B cell (primary cell): ENCODE data around the gene MRPL20. TPM values are rescaled to one million over a fixed set of nuclear protein-coding genes. Genes with fewer than 3 reads are reported as not detected.

Source experiments
- ATAC-seq: fragments of 200-7000 bp; cut with Tn5 transposase; one replicate; pipeline ENCODE4 v1.10.0; 2021; ENCODE audit warnings: low read depth, mild to moderate bottlenecking, moderate number of reproducible peaks, moderate library complexity
- CTCF ChIA-PET: fragments of 350-600 bp; sonication (Branson Sonifier 250); formaldehyde crosslinking; loops from one replicate; lab custom pipeline; 2021; ENCODE audit warnings: antibody characterized with exemption, inconsistent platforms; lab: Charles Lee
- POLR2A ChIA-PET: fragments of 350-600 bp; sonication (Branson Sonifier 250); formaldehyde crosslinking; loops from one replicate; lab custom pipeline; 2021; ENCODE audit warnings: antibody characterized with exemption; lab: Charles Lee
- DNase-seq: peaks from one replicate; pipeline ENCODE4 v3.0.0; 2013
- H2AFZ ChIP-seq: 2 replicates; pipeline ENCODE4 v1.6.1; 2012; ENCODE audit warnings: mild to moderate bottlenecking, low read depth, low read length; ENCODE audit not compliant: insufficient read depth, poor library complexity, severe bottlenecking
- H3K27ac ChIP-seq, 2 donors: 1 replicate in 1 of 2; 2 replicates in 1 of 2; pipeline ENCODE4 v1.5.1; 2012 to 2013; ENCODE audit warnings: low read length in 2 of 2, mild to moderate bottlenecking in 2 of 2, moderate library complexity in 1 of 2
- H3K27me3 ChIP-seq, 4 experiments: fragments of 200-600 bp in 1 of 4; sonication (generic) in 1 of 4; replicated peaks in 1 of 4; 1 replicate in 2 of 4; 2 replicates in 2 of 4; pipeline versions ENCODE4 v1.6.1 to v1.7.0; 2013 to 2016; ENCODE audit warnings: low read length in 3 of 4, mild to moderate bottlenecking in 2 of 4, mixed read lengths in 1 of 4, moderate library complexity in 1 of 4; ENCODE audit not compliant: insufficient read depth in 4 of 4, control insufficient read depth in 3 of 4; ENCODE audit errors: control extremely low read depth in 1 of 4
- H3K36me3 ChIP-seq, 2 experiments: replicated peaks in 1 of 2; 1 replicate in 1 of 2; 2 replicates in 1 of 2; pipeline versions ENCODE4 v1.6.1 to v1.7.1; 2013; ENCODE audit warnings: low read length in 1 of 2; ENCODE audit not compliant: insufficient read depth in 2 of 2, control insufficient read depth in 1 of 2; ENCODE audit errors: control extremely low read depth in 1 of 2, extremely low read depth in 1 of 2
- H3K4me1 ChIP-seq, 2 donors: fragments of 200-600 bp in 1 of 2; sonication (generic) in 1 of 2; 1 replicate in 1 of 2; 2 replicates in 1 of 2; pipeline versions ENCODE4 v1.5.1 to v1.6.1; 2013 to 2017; ENCODE audit warnings: low read length in 2 of 2; ENCODE audit not compliant: control insufficient read depth in 2 of 2, insufficient read depth in 2 of 2
- H3K4me2 ChIP-seq: replicated peaks from 2 replicates; pipeline ENCODE3; 2012; ENCODE audit warnings: mild to moderate bottlenecking, low read depth, low read length; ENCODE audit not compliant: poor library complexity, severe bottlenecking
- H3K4me3 ChIP-seq, 5 experiments: fragments of 200-600 bp in 1 of 5; sonication (generic) in 1 of 5; 1 replicate in 3 of 5; 2 replicates in 2 of 5; pipeline versions ENCODE4 v1.5.1 to v1.7.0; 2011 to 2016; ENCODE audit warnings: low read length in 4 of 5, mild to moderate bottlenecking in 4 of 5, low read depth in 2 of 5, control low read depth in 1 of 5, moderate library complexity in 1 of 5; ENCODE audit not compliant: insufficient read depth in 1 of 5; ENCODE audit errors: control extremely low read depth in 1 of 5, extremely low read depth in 1 of 5
- H3K79me2 ChIP-seq: fragments of 200-600 bp; sonication (generic); one replicate; pipeline ENCODE4 v1.6.0; 2016; ENCODE audit warnings: low read length; ENCODE audit not compliant: control insufficient read depth, insufficient read depth
- H3K9ac ChIP-seq: fragments of 200-600 bp; sonication (generic); 2 replicates; pipeline ENCODE4 v1.6.1; 2017; ENCODE audit warnings: mild to moderate bottlenecking, low read length, moderate library complexity
- H3K9me3 ChIP-seq, 3 donors: one replicate each; pipeline versions ENCODE4 v1.6.1 to v1.7.1; 2013; ENCODE audit warnings: low read length in 2 of 3; ENCODE audit not compliant: control insufficient read depth in 2 of 3, insufficient read depth in 1 of 3; ENCODE audit errors: control extremely low read depth in 1 of 3
- H4K20me1 ChIP-seq: 2 replicates; pipeline ENCODE4 v1.6.0; 2012; ENCODE audit warnings: mild to moderate bottlenecking, low read length; ENCODE audit not compliant: insufficient read depth, control insufficient read depth, poor library complexity, severe bottlenecking
- H3K27ac Mint-ChIP-seq: one replicate; pipeline ENCODE4 v1.8.0; 2021; ENCODE audit warnings: mixed read lengths
- H3K27me3 Mint-ChIP-seq: one replicate; pipeline ENCODE4 v1.8.0; 2021; ENCODE audit warnings: mixed read lengths
- H3K4me1 Mint-ChIP-seq: one replicate; pipeline ENCODE4 v1.8.0; 2021; ENCODE audit warnings: mixed read lengths
- H3K4me3 Mint-ChIP-seq: one replicate; pipeline ENCODE4 v1.8.0; 2021; ENCODE audit warnings: mixed read lengths
- H3K9me3 Mint-ChIP-seq: one replicate; pipeline ENCODE4 v1.8.0; 2022; ENCODE audit warnings: mixed read lengths; ENCODE audit not compliant: insufficient read depth
- CTCF ChIP-seq: fragments of 200-600 bp; IDR thresholded peaks from one replicate; pipeline ENCODE4 v1.8.0; 2022; ENCODE audit warnings: antibody characterized with exemption, mild to moderate bottlenecking
- EZH2 ChIP-seq: IDR thresholded peaks from 2 replicates; pipeline ENCODE4 v1.6.1; 2012; ENCODE audit warnings: borderline replicate concordance, low read depth, mild to moderate bottlenecking, moderate library complexity, low read length; ENCODE audit not compliant: insufficient read depth, poor library complexity, severe bottlenecking
- WGBS: methylation state at CpG from one replicate; pipeline ENCODE4 v1.1.5; 2013; ENCODE audit warnings: missing lambda C conversion rate; ENCODE audit not compliant: insufficient coverage; 5-methylcytosine and 5-hydroxymethylcytosine counted together
- intact Hi-C: fragments of 100-400 bp; cut with micrococcal nuclease; formaldehyde crosslinking; loops from one replicate; pipeline ENCODE4 v1.10.0; 2022
- polyA plus RNA-seq: library from polyadenylated mRNA; depleted of rRNA; stranded (reverse); fragments of >200 nt; gene quantifications from 2 replicates; pipeline ENCODE4 v1.2.3, GENCODE V29; 2012
- total RNA-seq, 2 donors: library from RNA; stranded (reverse); fragments of 120-200 nt in 1 of 2; gene quantifications; 1 replicate in 1 of 2; 2 replicates in 1 of 2; pipeline versions ENCODE4 v1.2.3 to v1.2.4, GENCODE V29; 2013 to 2022

The MRPL20 gene
- total and polyA plus RNA-seq, 2 donors (not counting 1 experiment from before 2014, with no cell fraction given), result 55.9 to 119 TPM

- POLR2A ChIA-PET, result interaction anchor here (1.0 kb wide), 1 partner anchor 27 kb away, joined by 3 read pairs; the partner anchor contains the start of gene CCNL2
- DNase-seq, result peak; percentile 85
- no peaks in the 10 kb centered on the region for H3K27me3 Mint-ChIP-seq
- TF ChIP-seq EZH2, result no peak
- peak; percentile 91 for TF ChIP-seq CTCF
- Histone ChIP-seq H3K9ac (no peak overlapping the region), H3K9me3 (peaks cover 0 to 5% (median 0%) of the 10 kb centered on the region in 3 donors), H3K4me1 (peaks cover 19 to 37% of the 10 kb centered on the region in 2 donors), H2AFZ (no peak overlapping the region), H3K79me2 (peaks cover 15% of the 10 kb centered on the region), H3K4me2 (peak overlapping the region; percentile 58), H4K20me1 (peaks cover 21% of the 10 kb centered on the region), H3K27ac (peak overlapping the region; percentile 12 to 27), H3K27me3 (no peaks in the 10 kb centered on the region), H3K36me3 (peaks cover 0 to 10% of the 10 kb centered on the region in 2 experiments), H3K4me3 (no peak overlapping the region)
- peak overlapping the region; percentile 37 for H3K27ac Mint-ChIP-seq
- no peaks in the 10 kb centered on the region for H3K9me3 Mint-ChIP-seq
- WGBS, result 28% methylated on average over 25 of the region's 26 CpGs
- H3K4me3 Mint-ChIP-seq, result peak overlapping the region; percentile 59
- ATAC-seq, result peak; percentile 40
- intact Hi-C loops, result loop anchor here (1.0 kb wide), 1 partner anchor 339 kb away; no protein-coding TSS in a partner anchor
- H3K4me1 Mint-ChIP-seq, result peaks cover 11% of the 10 kb centered on the region
- CTCF ChIA-PET, result interaction anchor here (0.6 to 3.2 kb wide), 18 partner anchors 10 to 389 kb away, joined by 3 to 16 read pairs (median 4); partner anchors contain the start of gene CCNL2
These were observed 35.1 kb downstream of the MRPL20 start for GRCh38 chr1:1371746-1372711.
